LNCAP (cell line): ENCODE results near the gene CXCL3.

Experiments used
- CTCF ChIP-seq: fragments of 450-650 bp; IDR thresholded peaks from 2 replicates; pipeline ENCODE4 v1.5.1; 2017; ENCODE audit warnings: mild to moderate bottlenecking

CXCL3 gene

GRCh38 chr4:74037076-74037955 lies 1.2 kb downstream of the CXCL3 start:
- TF ChIP-seq CTCF: no peak

- no peak for TF ChIP-seq CTCF
Measured at GRCh38 chr4:74033739-74034138, 4.8 kb downstream of the CXCL3 start.

- TF ChIP-seq CTCF: no peak
Measured at GRCh38 chr4:74032064-74032463, 6.4 kb downstream of the CXCL3 start.

GRCh38 chr4:74031576-74031975 lies 6.9 kb downstream of the CXCL3 start:
- no peak for TF ChIP-seq CTCF

- no peak for TF ChIP-seq CTCF
Measured at GRCh38 chr4:74030285-74030684, 8.2 kb downstream of the CXCL3 start.

GRCh38 chr4:74028504-74028903 lies 10.0 kb downstream of the CXCL3 start:
- no peak for TF ChIP-seq CTCF

- no peak for TF ChIP-seq CTCF
Measured at GRCh38 chr4:74023709-74024108, 14.8 kb downstream of the CXCL3 start.
